B cell (primary cell): ENCODE data around the gene SERPINB6. TPM values are rescaled to one million over a fixed set of nuclear protein-coding genes. Genes with fewer than 3 reads are reported as not detected.

Experiments used
- ATAC-seq: fragments of 200-7000 bp; cut with Tn5 transposase; one replicate; pipeline ENCODE4 v1.10.0; 2021; ENCODE audit warnings: low read depth, mild to moderate bottlenecking, moderate number of reproducible peaks, moderate library complexity
- CTCF ChIA-PET: fragments of 350-600 bp; sonication (Branson Sonifier 250); formaldehyde crosslinking; loops from one replicate; lab custom pipeline; 2021; ENCODE audit warnings: antibody characterized with exemption, inconsistent platforms; lab: Charles Lee
- POLR2A ChIA-PET: fragments of 350-600 bp; sonication (Branson Sonifier 250); formaldehyde crosslinking; loops from one replicate; lab custom pipeline; 2021; ENCODE audit warnings: antibody characterized with exemption; lab: Charles Lee
- DNase-seq: peaks from one replicate; pipeline ENCODE4 v3.0.0; 2013
- H2AFZ ChIP-seq: 2 replicates; pipeline ENCODE4 v1.6.1; 2012; ENCODE audit warnings: mild to moderate bottlenecking, low read depth, low read length; ENCODE audit not compliant: insufficient read depth, poor library complexity, severe bottlenecking
- H3K27ac ChIP-seq, 2 donors: 1 replicate in 1 of 2; 2 replicates in 1 of 2; pipeline ENCODE4 v1.5.1; 2012 to 2013; ENCODE audit warnings: low read length in 2 of 2, mild to moderate bottlenecking in 2 of 2, moderate library complexity in 1 of 2
- H3K27me3 ChIP-seq, 4 experiments: fragments of 200-600 bp in 1 of 4; sonication (generic) in 1 of 4; replicated peaks in 1 of 4; 1 replicate in 2 of 4; 2 replicates in 2 of 4; pipeline versions ENCODE4 v1.6.1 to v1.7.0; 2013 to 2016; ENCODE audit warnings: low read length in 3 of 4, mild to moderate bottlenecking in 2 of 4, mixed read lengths in 1 of 4, moderate library complexity in 1 of 4; ENCODE audit not compliant: insufficient read depth in 4 of 4, control insufficient read depth in 3 of 4; ENCODE audit errors: control extremely low read depth in 1 of 4
- H3K36me3 ChIP-seq, 2 experiments: replicated peaks in 1 of 2; 1 replicate in 1 of 2; 2 replicates in 1 of 2; pipeline versions ENCODE4 v1.6.1 to v1.7.1; 2013; ENCODE audit warnings: low read length in 1 of 2; ENCODE audit not compliant: insufficient read depth in 2 of 2, control insufficient read depth in 1 of 2; ENCODE audit errors: control extremely low read depth in 1 of 2, extremely low read depth in 1 of 2
- H3K4me1 ChIP-seq, 2 donors: fragments of 200-600 bp in 1 of 2; sonication (generic) in 1 of 2; 1 replicate in 1 of 2; 2 replicates in 1 of 2; pipeline versions ENCODE4 v1.5.1 to v1.6.1; 2013 to 2017; ENCODE audit warnings: low read length in 2 of 2; ENCODE audit not compliant: control insufficient read depth in 2 of 2, insufficient read depth in 2 of 2
- H3K4me2 ChIP-seq: replicated peaks from 2 replicates; pipeline ENCODE3; 2012; ENCODE audit warnings: mild to moderate bottlenecking, low read depth, low read length; ENCODE audit not compliant: poor library complexity, severe bottlenecking
- H3K4me3 ChIP-seq, 5 experiments: fragments of 200-600 bp in 1 of 5; sonication (generic) in 1 of 5; 1 replicate in 3 of 5; 2 replicates in 2 of 5; pipeline versions ENCODE4 v1.5.1 to v1.7.0; 2011 to 2016; ENCODE audit warnings: low read length in 4 of 5, mild to moderate bottlenecking in 4 of 5, low read depth in 2 of 5, control low read depth in 1 of 5, moderate library complexity in 1 of 5; ENCODE audit not compliant: insufficient read depth in 1 of 5; ENCODE audit errors: control extremely low read depth in 1 of 5, extremely low read depth in 1 of 5
- H3K79me2 ChIP-seq: fragments of 200-600 bp; sonication (generic); one replicate; pipeline ENCODE4 v1.6.0; 2016; ENCODE audit warnings: low read length; ENCODE audit not compliant: control insufficient read depth, insufficient read depth
- H3K9ac ChIP-seq: fragments of 200-600 bp; sonication (generic); 2 replicates; pipeline ENCODE4 v1.6.1; 2017; ENCODE audit warnings: mild to moderate bottlenecking, low read length, moderate library complexity
- H3K9me3 ChIP-seq, 3 donors: one replicate each; pipeline versions ENCODE4 v1.6.1 to v1.7.1; 2013; ENCODE audit warnings: low read length in 2 of 3; ENCODE audit not compliant: control insufficient read depth in 2 of 3, insufficient read depth in 1 of 3; ENCODE audit errors: control extremely low read depth in 1 of 3
- H4K20me1 ChIP-seq: 2 replicates; pipeline ENCODE4 v1.6.0; 2012; ENCODE audit warnings: mild to moderate bottlenecking, low read length; ENCODE audit not compliant: insufficient read depth, control insufficient read depth, poor library complexity, severe bottlenecking
- H3K27ac Mint-ChIP-seq: one replicate; pipeline ENCODE4 v1.8.0; 2021; ENCODE audit warnings: mixed read lengths
- H3K27me3 Mint-ChIP-seq: one replicate; pipeline ENCODE4 v1.8.0; 2021; ENCODE audit warnings: mixed read lengths
- H3K4me1 Mint-ChIP-seq: one replicate; pipeline ENCODE4 v1.8.0; 2021; ENCODE audit warnings: mixed read lengths
- H3K4me3 Mint-ChIP-seq: one replicate; pipeline ENCODE4 v1.8.0; 2021; ENCODE audit warnings: mixed read lengths
- H3K9me3 Mint-ChIP-seq: one replicate; pipeline ENCODE4 v1.8.0; 2022; ENCODE audit warnings: mixed read lengths; ENCODE audit not compliant: insufficient read depth
- CTCF ChIP-seq: fragments of 200-600 bp; IDR thresholded peaks from one replicate; pipeline ENCODE4 v1.8.0; 2022; ENCODE audit warnings: antibody characterized with exemption, mild to moderate bottlenecking
- EZH2 ChIP-seq: IDR thresholded peaks from 2 replicates; pipeline ENCODE4 v1.6.1; 2012; ENCODE audit warnings: borderline replicate concordance, low read depth, mild to moderate bottlenecking, moderate library complexity, low read length; ENCODE audit not compliant: insufficient read depth, poor library complexity, severe bottlenecking
- WGBS: methylation state at CpG from one replicate; pipeline ENCODE4 v1.1.5; 2013; ENCODE audit warnings: missing lambda C conversion rate; ENCODE audit not compliant: insufficient coverage; 5-methylcytosine and 5-hydroxymethylcytosine counted together
- intact Hi-C: fragments of 100-400 bp; cut with micrococcal nuclease; formaldehyde crosslinking; loops from one replicate; pipeline ENCODE4 v1.10.0; 2022
- polyA plus RNA-seq: library from polyadenylated mRNA; depleted of rRNA; stranded (reverse); fragments of >200 nt; gene quantifications from 2 replicates; pipeline ENCODE4 v1.2.3, GENCODE V29; 2012
- total RNA-seq, 2 donors: library from RNA; stranded (reverse); fragments of 120-200 nt in 1 of 2; gene quantifications; 1 replicate in 1 of 2; 2 replicates in 1 of 2; pipeline versions ENCODE4 v1.2.3 to v1.2.4, GENCODE V29; 2013 to 2022

Gene SERPINB6
- total and polyA plus RNA-seq, 2 donors (not counting 1 experiment from before 2014, with no cell fraction given): 35.2 to 58.5 TPM

GRCh38 chr6:2950713-2951112, 20.7 kb downstream of the SERPINB6 start:
- no peaks in the 10 kb centered on the region for H3K27me3 ChIP-seq
- no peaks in the 10 kb centered on the region for H4K20me1 ChIP-seq
- ChIA-PET CTCF (interaction anchor here (0.6 to 5.2 kb wide), 7 partner anchors 9 to 159 kb away, joined by 3 to 53 read pairs (median 6); partner anchors contain the start of gene SERPINB6), POLR2A (interaction anchor here (0.9 kb wide), 1 partner anchor 9 kb away, joined by 3 read pairs; no protein-coding TSS in a partner anchor)
- DNase-seq (no peak), ATAC-seq (no peak)
- H3K4me2 ChIP-seq: no peak overlapping the region
- H3K4me1 ChIP-seq: peaks cover 11 to 36% of the 10 kb centered on the region in 2 donors
- H2AFZ ChIP-seq: no peak overlapping the region
- H3K9me3 ChIP-seq: peaks cover 0 to 11% (median 0%) of the 10 kb centered on the region in 3 donors
- no peaks in the 10 kb centered on the region for H3K9me3 Mint-ChIP-seq
- intact Hi-C loops: no loop called here
- no peak overlapping the region for H3K9ac ChIP-seq
- H3K4me3 ChIP-seq: no peak overlapping the region
- H3K27ac ChIP-seq: no peak overlapping the region
- H3K79me2 ChIP-seq: no peaks in the 10 kb centered on the region
- H3K4me1 Mint-ChIP-seq: peaks cover 30% of the 10 kb centered on the region
- no peaks in the 10 kb centered on the region for H3K27me3 Mint-ChIP-seq
- WGBS: over 99% methylated on average over 11 of the region's 12 CpGs
- no peak overlapping the region for H3K4me3 Mint-ChIP-seq
- H3K36me3 ChIP-seq: peaks cover 0 to 21% of the 10 kb centered on the region in 2 experiments
- no peak overlapping the region for H3K27ac Mint-ChIP-seq
- no peak for TF ChIP-seq CTCF
- TF ChIP-seq EZH2: no peak

- WGBS: 100% methylated on average over 5 of the region's 6 CpGs
- no peak overlapping the region for H3K27ac ChIP-seq
Observed at GRCh38 chr6:2949536-2950083, 21.8 kb downstream of the SERPINB6 start.

More at GRCh38 chr6:2949536-2950083, 21.8 kb downstream of the SERPINB6 start:
- no peak overlapping the region for H2AFZ ChIP-seq
- no peaks in the 10 kb centered on the region for H3K9me3 Mint-ChIP-seq
- ChIA-PET POLR2A (no interaction called here), CTCF (interaction anchor here (2.0 to 5.1 kb wide), 3 partner anchors 8 to 22 kb away, joined by 6 to 37 read pairs (median 24); partner anchors contain the start of gene SERPINB6)
- H3K27me3 ChIP-seq: no peaks in the 10 kb centered on the region
- no peaks in the 10 kb centered on the region for H3K79me2 ChIP-seq
- no peak for TF ChIP-seq CTCF
- no peak for TF ChIP-seq EZH2
- ATAC-seq (no peak), DNase-seq (no peak)
- H3K27me3 Mint-ChIP-seq: no peaks in the 10 kb centered on the region
- no peak overlapping the region for H3K4me2 ChIP-seq
- H3K9me3 ChIP-seq: peaks cover 0 to 11% (median 0%) of the 10 kb centered on the region in 3 donors
- H3K4me1 Mint-ChIP-seq: peaks cover 40% of the 10 kb centered on the region
- no peak overlapping the region for H3K4me3 ChIP-seq
- peaks cover 20 to 46% of the 10 kb centered on the region in 2 donors for H3K4me1 ChIP-seq
- no peaks in the 10 kb centered on the region for H4K20me1 ChIP-seq
- no peak overlapping the region for H3K4me3 Mint-ChIP-seq
- peaks cover 0 to 19% of the 10 kb centered on the region in 2 experiments for H3K36me3 ChIP-seq
- no peak overlapping the region for H3K9ac ChIP-seq
- no peak overlapping the region for H3K27ac Mint-ChIP-seq
- intact Hi-C loops: no loop called here
